Mucosa of rectum (tissue), 2 donors: ENCODE measurements around the gene PPIP5K2.
"Not testable (repeated sequence)": the region's sequence is repeated elsewhere in the genome, so short reads cannot be mapped to it uniquely, and the experiment has no call there.

ENCODE experiments used
- H3K27ac ChIP-seq, 2 donors: one replicate each; pipeline ENCODE4 v1.7.0; 2013; ENCODE audit warnings: inconsistent platforms in 2 of 2, low read depth in 2 of 2, low read length in 2 of 2
- H3K27me3 ChIP-seq, 2 donors: one replicate each; pipeline ENCODE4 v1.7.0; 2013; ENCODE audit warnings: low read length in 2 of 2; ENCODE audit not compliant: control insufficient read depth in 2 of 2, insufficient read depth in 2 of 2
- H3K36me3 ChIP-seq, 2 donors: one replicate each; pipeline ENCODE4 v1.7.0; 2013; ENCODE audit warnings: low read length in 2 of 2; ENCODE audit not compliant: control insufficient read depth in 2 of 2, insufficient read depth in 2 of 2
- H3K4me1 ChIP-seq, 2 donors: one replicate each; pipeline ENCODE4 v1.7.0; 2013; ENCODE audit warnings: low read length in 2 of 2, mild to moderate bottlenecking in 1 of 2; ENCODE audit not compliant: control insufficient read depth in 2 of 2, insufficient read depth in 2 of 2
- H3K4me3 ChIP-seq, 2 donors: one replicate each; pipeline ENCODE4 v1.7.0; 2013; ENCODE audit warnings: low read length in 2 of 2
- H3K9ac ChIP-seq, 2 donors: one replicate each; pipeline ENCODE4 v1.7.0; 2013; ENCODE audit warnings: low read length in 2 of 2, low read depth in 1 of 2, mild to moderate bottlenecking in 1 of 2
- H3K9me3 ChIP-seq, 2 donors: one replicate each; pipeline ENCODE4 v1.7.0; 2013; ENCODE audit warnings: low read length in 2 of 2; ENCODE audit not compliant: control insufficient read depth in 2 of 2
- donor health status: healthy.
- donor health status: Normal muscosa, but diverticular disease.

Gene PPIP5K2

DNA sequence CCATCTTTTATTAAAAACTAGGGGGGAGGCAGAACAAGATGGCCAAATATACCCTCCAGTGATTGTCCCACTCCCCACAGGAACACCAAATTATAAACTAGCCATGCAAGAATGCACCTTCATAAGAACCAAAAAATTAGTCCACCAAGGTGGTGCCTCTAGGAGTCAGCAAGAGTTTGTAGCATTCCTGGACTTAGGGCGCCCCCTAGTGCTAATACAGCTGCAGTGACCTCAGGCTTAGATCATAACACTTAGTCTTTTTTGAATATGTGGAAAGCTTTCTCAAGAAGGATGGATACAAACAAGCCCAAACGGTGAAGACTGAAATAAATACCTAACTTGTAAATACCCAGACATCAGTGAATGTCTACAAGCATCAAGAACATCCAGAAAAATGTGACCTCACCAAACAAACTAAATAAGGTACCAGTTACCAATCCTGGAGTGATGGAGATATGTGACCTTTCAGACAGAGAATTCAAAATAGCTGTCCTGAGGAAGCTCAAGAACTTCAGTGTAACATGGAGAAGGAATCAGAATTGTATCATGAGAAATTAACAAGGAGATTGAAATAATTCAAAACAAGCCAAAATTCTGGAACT is 19.3 kb downstream of the PPIP5K2 start:
- Histone ChIP-seq H3K27me3 (no peaks in the 10 kb centered on the region), H3K9me3 (no peaks in the 10 kb centered on the region), H3K9ac (no peak overlapping the region), H3K4me3 (no peak overlapping the region), H3K27ac (no peak overlapping the region), H3K36me3 (peaks cover 10 to 13% of the 10 kb centered on the region in 2 donors), H3K4me1 (no peaks in the 10 kb centered on the region)

DNA sequence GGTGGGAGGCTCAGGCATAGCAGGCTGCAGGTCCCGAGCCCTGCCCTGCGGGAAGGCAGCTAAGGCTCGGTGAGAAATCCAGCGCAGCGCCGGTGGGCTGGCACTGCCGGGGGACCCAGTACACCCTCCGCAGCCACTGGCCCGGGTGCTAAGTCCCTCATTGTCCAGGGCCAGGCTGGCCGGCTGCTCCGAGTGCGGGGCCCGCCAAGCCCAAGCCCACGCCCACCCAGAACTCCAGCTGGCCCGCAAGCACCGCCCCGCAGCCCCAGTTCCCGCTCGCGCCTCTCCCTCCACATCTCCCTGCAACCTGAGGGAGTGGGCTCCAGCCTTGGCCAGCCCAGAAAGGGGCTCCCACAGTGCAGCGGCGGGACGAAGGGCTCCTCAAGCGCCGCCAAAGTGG is 22.0 kb downstream of the PPIP5K2 start:
- not testable (repeated sequence) for H3K9me3 ChIP-seq, H3K9ac ChIP-seq, H3K4me3 ChIP-seq, H3K27me3 ChIP-seq, H3K4me1 ChIP-seq, H3K27ac ChIP-seq
- peaks cover 11 to 12% of the 10 kb centered on the region in 2 donors for H3K36me3 ChIP-seq

GRCh38 chr5:103145196-103145595 is 25.1 kb downstream of the PPIP5K2 start:
- no peaks in the 10 kb centered on the region for H3K9me3 ChIP-seq
- no peak overlapping the region for H3K4me3 ChIP-seq
- H3K36me3 ChIP-seq: peaks cover 2 to 4% of the 10 kb centered on the region in 2 donors
- no peaks in the 10 kb centered on the region for H3K27me3 ChIP-seq
- no peak overlapping the region for H3K9ac ChIP-seq
- H3K27ac ChIP-seq: no peak overlapping the region
- H3K4me1 ChIP-seq: no peaks in the 10 kb centered on the region

DNA sequence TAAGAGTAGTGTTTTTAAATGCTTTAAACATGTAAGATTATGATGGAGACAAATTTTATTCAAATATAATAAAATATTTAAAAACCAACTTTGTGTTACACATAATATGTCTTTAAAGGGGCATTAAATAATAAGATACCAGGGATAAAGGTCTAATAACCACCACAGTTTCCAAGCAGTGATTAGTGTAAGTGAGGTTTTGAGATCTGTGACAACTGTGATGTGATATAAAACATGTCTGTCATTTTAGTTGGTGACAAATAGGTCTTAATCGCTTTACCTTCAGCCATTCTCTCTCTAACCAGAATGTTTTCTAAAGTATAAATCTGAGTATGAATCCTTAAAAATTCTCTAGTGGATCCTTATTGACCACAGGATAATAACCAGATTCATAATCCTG is 28.1 kb downstream of the PPIP5K2 start:
- Histone ChIP-seq H3K4me1 (no peaks in the 10 kb centered on the region), H3K36me3 (peaks cover 7 to 17% of the 10 kb centered on the region in 2 donors), H3K9me3 (no peaks in the 10 kb centered on the region), H3K9ac (no peak overlapping the region), H3K4me3 (no peak overlapping the region), H3K27ac (no peak overlapping the region), H3K27me3 (no peaks in the 10 kb centered on the region)

- H3K27me3 ChIP-seq: no peaks in the 10 kb centered on the region
- no peaks in the 10 kb centered on the region for H3K9me3 ChIP-seq
- peaks cover 19 to 22% of the 10 kb centered on the region in 2 donors for H3K36me3 ChIP-seq
These were observed 31.1 kb downstream of the PPIP5K2 start for GRCh38 chr5:103151156-103151555.

GRCh38 chr5:103166706-103167105 is 46.6 kb downstream of the PPIP5K2 start:
- no peaks in the 10 kb centered on the region for H3K27me3 ChIP-seq
- H3K27ac ChIP-seq: no peak overlapping the region
- no peak overlapping the region for H3K4me3 ChIP-seq
- H3K36me3 ChIP-seq: peaks cover 12 to 27% of the 10 kb centered on the region in 2 donors
- H3K4me1 ChIP-seq: no peaks in the 10 kb centered on the region
- no peak overlapping the region for H3K9ac ChIP-seq
- H3K9me3 ChIP-seq: no peaks in the 10 kb centered on the region

More at GRCh38 chr5:103151156-103151555, 31.1 kb downstream of the PPIP5K2 start:
- Histone ChIP-seq H3K4me1 (no peaks in the 10 kb centered on the region), H3K9ac (no peak overlapping the region), H3K4me3 (no peak overlapping the region), H3K27ac (no peak overlapping the region)

DNA sequence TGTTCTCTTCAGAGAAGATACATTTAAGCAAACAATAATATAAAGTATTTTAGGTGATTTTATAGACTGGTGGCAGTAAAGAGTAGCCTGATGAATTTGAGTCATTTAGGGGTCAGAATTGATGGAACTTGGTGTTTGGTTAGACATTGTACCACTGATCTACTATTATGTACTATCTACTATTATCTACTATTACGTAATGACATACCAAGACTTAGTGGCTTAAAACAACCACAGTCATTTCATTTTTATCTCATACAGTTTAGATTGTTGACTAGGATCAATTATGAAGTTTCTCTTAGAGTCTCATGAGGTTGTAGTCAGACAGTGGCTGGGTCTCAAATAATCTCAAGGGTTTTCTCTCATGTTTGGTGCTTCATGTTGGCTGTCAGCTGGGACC is 54.0 kb downstream of the PPIP5K2 start:
- H3K4me1 ChIP-seq: no peaks in the 10 kb centered on the region
- no peak overlapping the region for H3K27ac ChIP-seq
- peaks cover 23 to 29% of the 10 kb centered on the region in 2 donors for H3K36me3 ChIP-seq
- no peaks in the 10 kb centered on the region for H3K27me3 ChIP-seq
- no peaks in the 10 kb centered on the region for H3K9me3 ChIP-seq
- H3K4me3 ChIP-seq: no peak overlapping the region
- H3K9ac ChIP-seq: no peak overlapping the region

DNA sequence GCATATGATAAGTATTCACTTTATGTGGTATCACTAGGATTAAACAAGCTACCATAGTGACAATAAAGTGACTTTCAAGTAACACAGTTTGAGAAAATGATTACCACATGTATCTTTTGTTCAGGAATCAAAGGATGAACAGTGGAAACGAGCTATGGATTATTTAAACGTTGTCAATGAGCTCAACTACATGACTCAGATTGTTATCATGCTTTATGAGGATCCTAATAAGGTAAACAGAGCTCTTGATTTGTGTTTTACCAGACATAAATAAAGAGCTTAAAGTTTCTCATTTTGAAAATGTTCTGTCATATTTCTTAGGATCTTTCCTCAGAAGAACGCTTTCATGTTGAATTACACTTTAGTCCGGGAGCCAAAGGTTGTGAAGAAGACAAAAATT is 57.4 kb downstream of the PPIP5K2 start:
- Histone ChIP-seq H3K9me3 (no peaks in the 10 kb centered on the region), H3K36me3 (peaks cover 34 to 41% of the 10 kb centered on the region in 2 donors), H3K27ac (no peak overlapping the region), H3K9ac (no peak overlapping the region), H3K4me3 (no peak overlapping the region), H3K27me3 (no peaks in the 10 kb centered on the region), H3K4me1 (no peaks in the 10 kb centered on the region)

- Histone ChIP-seq H3K27ac (no peak overlapping the region), H3K9me3 (no peaks in the 10 kb centered on the region), H3K4me3 (no peak overlapping the region), H3K36me3 (peaks cover 34 to 38% of the 10 kb centered on the region in 2 donors), H3K9ac (no peak overlapping the region), H3K27me3 (no peaks in the 10 kb centered on the region), H3K4me1 (no peaks in the 10 kb centered on the region)
These were observed 58.1 kb downstream of the PPIP5K2 start for GRCh38 chr5:103178167-103178566.

DNA sequence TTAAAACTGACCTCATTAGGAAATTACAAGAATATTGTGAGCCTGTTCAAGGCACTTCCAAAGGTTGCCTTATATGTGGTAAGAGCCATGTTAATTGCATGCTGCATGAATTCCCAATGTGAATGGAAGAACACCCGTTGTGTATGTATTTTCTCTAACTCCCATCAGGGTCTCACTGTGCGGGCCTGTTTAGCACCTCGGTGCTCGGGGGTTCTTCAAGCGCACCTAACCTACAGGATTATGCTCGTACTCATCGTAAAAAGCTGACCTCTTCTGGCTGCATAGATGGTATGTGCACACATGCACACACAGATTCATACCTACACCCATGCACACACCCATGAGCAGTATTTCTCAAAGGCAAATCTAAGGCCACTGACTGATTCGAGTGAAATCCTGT is 66.1 kb downstream of the PPIP5K2 start:
- Histone ChIP-seq H3K4me3 (no peak overlapping the region), H3K27ac (no peak overlapping the region), H3K9ac (no peak overlapping the region), H3K9me3 (no peaks in the 10 kb centered on the region), H3K4me1 (no peaks in the 10 kb centered on the region), H3K27me3 (no peaks in the 10 kb centered on the region), H3K36me3 (peaks cover 43 to 49% of the 10 kb centered on the region in 2 donors)

DNA sequence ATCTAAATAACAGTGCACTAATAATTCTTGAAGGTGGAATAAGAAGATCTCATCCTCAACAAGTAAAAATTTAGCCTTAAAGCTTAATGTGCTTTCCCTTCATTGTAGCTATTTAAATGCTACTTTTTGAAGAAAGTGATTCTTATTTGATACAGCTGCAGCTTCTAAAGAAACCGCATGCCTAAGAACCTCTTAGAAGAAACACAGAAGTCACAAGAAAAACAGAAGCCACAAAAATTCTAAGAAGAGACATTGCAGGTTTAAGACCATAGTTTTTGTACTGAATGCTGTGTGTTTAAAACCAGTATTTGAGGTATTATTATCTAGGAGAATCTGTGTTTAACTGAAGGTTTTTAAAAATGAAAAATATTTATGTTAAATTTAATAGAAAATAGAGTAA is 68.3 kb downstream of the PPIP5K2 start:
- H3K4me3 ChIP-seq: no peak overlapping the region
- no peaks in the 10 kb centered on the region for H3K9me3 ChIP-seq
- H3K36me3 ChIP-seq: peaks cover 45 to 51% of the 10 kb centered on the region in 2 donors
- no peaks in the 10 kb centered on the region for H3K4me1 ChIP-seq
- H3K9ac ChIP-seq: no peak overlapping the region
- H3K27me3 ChIP-seq: no peaks in the 10 kb centered on the region
- H3K27ac ChIP-seq: no peak overlapping the region
